NCI-H748 (cell line): ENCODE results near the gene TRIM40.

Source experiments
- DNase-seq: peaks from one replicate; lab custom pipeline; 2025; ENCODE audit not compliant: unreplicated experiment; lab: John Stamatoyannopoulos, UW

Gene TRIM40

DNA sequence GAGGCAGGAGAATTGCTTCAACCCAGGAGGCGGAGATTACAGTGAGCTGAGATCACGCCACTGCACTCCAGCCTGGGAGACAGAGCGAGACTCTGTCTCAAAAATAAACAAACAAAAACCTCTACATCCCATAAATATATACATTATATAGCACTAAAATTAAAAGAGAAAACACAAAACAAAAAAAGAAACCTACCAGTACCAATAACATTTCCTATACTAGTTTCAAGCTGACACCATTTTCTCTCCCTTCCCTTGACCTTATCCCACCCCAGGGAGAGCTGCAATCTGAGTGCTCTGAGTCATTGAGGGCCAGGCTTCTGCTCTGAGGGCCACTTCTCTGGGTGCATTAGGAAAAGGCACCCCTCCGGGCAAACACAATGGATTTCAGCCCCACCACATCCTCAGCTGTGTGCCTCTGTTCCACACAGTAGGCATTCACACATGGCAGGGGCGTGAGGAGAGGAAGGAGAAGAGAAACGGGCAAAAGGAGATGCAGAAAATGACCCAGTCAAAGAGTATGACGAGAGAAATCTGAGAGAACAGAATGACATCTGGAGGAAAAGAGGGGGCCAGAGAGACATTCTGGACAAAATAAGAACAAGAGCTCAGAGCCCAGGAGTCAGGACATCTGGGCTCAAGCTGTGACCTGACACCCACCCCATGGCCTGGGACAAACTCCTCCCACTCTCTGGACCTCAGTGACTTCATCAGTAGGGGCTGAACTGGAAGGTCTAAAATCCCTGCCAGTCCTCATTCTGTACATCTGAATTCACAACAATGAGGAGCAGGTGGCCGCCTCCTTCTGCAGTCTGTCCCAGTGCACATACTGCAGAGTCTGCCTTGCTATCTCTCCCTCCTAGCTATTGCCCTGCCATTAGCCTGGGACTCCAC, 59.1 kb downstream of the TRIM40 start:
- DNase-seq = no peak

DNA sequence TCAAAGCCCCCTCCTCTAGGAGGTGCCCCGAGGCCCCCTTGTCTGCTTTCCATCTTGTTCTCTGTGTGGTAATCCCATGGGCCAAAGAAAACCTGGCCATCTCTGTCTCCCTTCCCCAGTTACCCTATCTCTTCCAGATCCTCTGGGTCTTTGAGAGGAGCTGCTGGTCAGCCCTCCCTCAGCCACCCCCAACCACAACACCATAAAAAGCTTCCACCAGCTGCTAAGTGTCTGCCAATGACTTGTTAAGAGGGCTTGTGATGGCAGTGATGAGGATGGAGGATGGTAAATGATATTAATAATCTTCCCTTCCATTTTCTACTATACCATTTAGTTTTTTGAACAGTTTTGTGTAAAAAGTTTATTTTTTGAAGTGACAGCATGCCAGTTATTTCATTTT, 60.0 kb downstream of the TRIM40 start:
- DNase-seq = no peak

DNA sequence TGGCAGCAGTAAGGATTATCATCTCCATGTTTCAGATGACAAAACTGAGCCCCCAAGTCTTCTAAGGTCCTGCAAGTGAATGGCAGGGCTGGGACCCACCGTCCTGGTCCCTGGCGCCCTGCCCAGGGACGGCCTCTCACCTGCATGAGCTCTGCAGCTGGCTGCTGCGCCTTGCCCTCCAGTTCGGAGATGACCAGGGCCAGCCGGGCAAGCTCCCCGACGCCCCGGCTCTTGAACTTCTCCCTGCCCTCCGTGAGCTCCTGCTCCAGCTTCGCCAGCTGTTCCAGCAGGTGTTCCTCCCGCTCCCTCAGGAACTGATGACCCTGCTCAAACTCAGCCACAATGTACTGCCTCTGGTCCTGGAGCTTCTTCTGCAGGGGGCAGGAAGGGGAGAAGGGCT, 60.4 kb downstream of the TRIM40 start:
- no peak for DNase-seq
